PC-9 (cell line): Measurements from ENCODE around the gene TYK2. TPM values are rescaled to one million over a fixed set of nuclear protein-coding genes. Genes with fewer than 3 reads are reported as not detected.
A peak's percentile ranks its signal among the peaks of the same experiment; 100 is the strongest.
"Not testable (repeated sequence)": the region's sequence is repeated elsewhere in the genome, so short reads cannot be mapped to it uniquely, and the experiment has no call there.

Source experiments
- BruUV-seq: library from RNA; stranded (reverse); fragments of 400-500 nt; replicated peaks from 2 replicates; lab custom pipeline; 2021; lab: Mats Ljungman, UMichigan
- CTCF ChIA-PET: fragments of 300-600 bp; sonication (Branson Sonifier 250); formaldehyde crosslinking; loops from one replicate; lab custom pipeline; 2022; ENCODE audit warnings: antibody characterized with exemption; lab: Charles Lee
- POLR2A ChIA-PET: fragments of 300-600 bp; sonication (Branson Sonifier 250); formaldehyde crosslinking; loops from one replicate; lab custom pipeline; 2022; ENCODE audit warnings: antibody characterized with exemption; ENCODE audit not compliant: unreplicated experiment; lab: Charles Lee
- DNase-seq, 2 experiments: peaks; one replicate each; pipeline versions ENCODE4 v3.0.0 to v3.0.0-alpha.2; 2015 to 2022; ENCODE audit warnings: mixed read lengths in 1 of 2
- H2AFZ ChIP-seq: fragments of 200-600 bp; sonication (generic); 2 replicates; pipeline ENCODE4 v1.8.1; 2017; ENCODE audit warnings: antibody characterized with exemption
- H3F3A ChIP-seq: fragments of 200-600 bp; sonication (generic); 2 replicates; pipeline ENCODE4 v1.8.1; 2017; ENCODE audit warnings: antibody characterized with exemption, mild to moderate bottlenecking, low read depth; ENCODE audit not compliant: insufficient read depth
- H3K27ac ChIP-seq: fragments of 200-600 bp; sonication (generic); 2 replicates; pipeline ENCODE4 v1.6.1; 2016; ENCODE audit warnings: mixed run types
- H3K27me3 ChIP-seq: fragments of 200-600 bp; sonication (generic); 2 replicates; pipeline ENCODE4 v1.6.1; 2016; ENCODE audit warnings: low read depth, mixed run types; ENCODE audit not compliant: insufficient read depth
- H3K36me3 ChIP-seq: fragments of 200-600 bp; sonication (generic); 2 replicates; pipeline ENCODE4 v1.6.1; 2016; ENCODE audit warnings: low read depth, mixed run types
- H3K4me1 ChIP-seq: fragments of 200-600 bp; sonication (generic); replicated peaks from 2 replicates; pipeline ENCODE4 v1.6.1; 2016; ENCODE audit warnings: mixed run types; ENCODE audit not compliant: insufficient read depth
- H3K4me2 ChIP-seq: fragments of 200-600 bp; sonication (generic); 2 replicates; pipeline ENCODE4 v1.6.1; 2017; ENCODE audit warnings: mixed run types
- H3K4me3 ChIP-seq: fragments of 200-600 bp; sonication (generic); 2 replicates; pipeline ENCODE4 v1.6.1; 2016; ENCODE audit warnings: mixed run types
- H3K79me2 ChIP-seq: fragments of 200-600 bp; sonication (generic); 2 replicates; pipeline ENCODE4 v1.6.1; 2017; ENCODE audit warnings: low read depth, mixed run types
- H3K9me2 ChIP-seq: fragments of 200-600 bp; sonication (generic); 2 replicates; pipeline ENCODE4 v1.8.1; 2017; ENCODE audit warnings: mild to moderate bottlenecking; ENCODE audit not compliant: insufficient read depth
- H3K9me3 ChIP-seq: fragments of 200-600 bp; sonication (generic); 2 replicates; pipeline ENCODE4 v1.8.1; 2016; ENCODE audit warnings: low read depth; ENCODE audit not compliant: insufficient read depth
- H4K20me1 ChIP-seq: fragments of 200-600 bp; sonication (generic); 2 replicates; pipeline ENCODE4 v1.8.1; 2017; ENCODE audit not compliant: insufficient read depth
- CTCF ChIP-seq: fragments of 200-600 bp; sonication (generic); conservative IDR thresholded peaks from 2 replicates; pipeline ENCODE4 v1.6.1; 2017; ENCODE audit warnings: mixed run types, antibody characterized with exemption, mild to moderate bottlenecking, moderate library complexity
- EZH2 ChIP-seq: fragments of 200-600 bp; sonication (generic); IDR thresholded peaks from 2 replicates; pipeline ENCODE4 v1.8.0; 2017; ENCODE audit warnings: antibody characterized with exemption, low read depth
- intact Hi-C: fragments of 100-400 bp; cut with micrococcal nuclease; formaldehyde crosslinking; loops from one replicate; pipeline ENCODE4 v1.10.0; 2022; ENCODE audit not compliant: unreplicated experiment
- total RNA-seq: library from RNA; stranded (reverse); gene quantifications from 2 replicates; pipeline ENCODE4 v1.2.3, GENCODE V29; 2021

The TYK2 gene
- total RNA-seq, 1 experiment from 2014 or later, result 102 TPM

- POLR2A ChIA-PET, result no interaction called here
- Histone ChIP-seq H3K4me2 (no peak overlapping the region), H3K4me1 (no peaks in the 10 kb centered on the region), H3K4me3 (no peak overlapping the region), H3K79me2 (no peaks in the 10 kb centered on the region), H3F3A (0 out of 2 replicates have a peak, but pooled peaks cover 4% of the 10 kb centered on the region), H3K27ac (no peak overlapping the region), H3K27me3 (no peaks in the 10 kb centered on the region), H3K9me3 (no peaks in the 10 kb centered on the region), H2AFZ (no peak overlapping the region), H4K20me1 (no peaks in the 10 kb centered on the region), H3K9me2 (no peaks in the 10 kb centered on the region), H3K36me3 (no peaks in the 10 kb centered on the region)
- CTCF ChIA-PET, result no interaction called here
- BruUV-seq, result no TSS peak
- TF ChIP-seq CTCF, result no peak
- no peak for TF ChIP-seq EZH2
- intact Hi-C loops, result no loop called here
- DNase-seq, result no peak
These were observed 41.4 kb downstream of the TYK2 start for GRCh38 chr19:10338940-10339339.

- H3K4me3 ChIP-seq, H2AFZ ChIP-seq, H3K4me2 ChIP-seq, BruUV-seq, H3K9me2 ChIP-seq, H3F3A ChIP-seq, POLR2A ChIA-PET, H3K36me3 ChIP-seq, H3K4me1 ChIP-seq, intact Hi-C loops, H3K27ac ChIP-seq, H3K27me3 ChIP-seq, DNase-seq, H4K20me1 ChIP-seq, H3K9me3 ChIP-seq: not testable (repeated sequence)
- CTCF ChIA-PET, result interaction anchor here (0.6 kb wide), 1 partner anchor 59 kb away, joined by 5 read pairs; no protein-coding TSS in a partner anchor
- H3K79me2 ChIP-seq, result peaks cover 14% of the 10 kb centered on the region
These were observed 43.6 kb downstream of the TYK2 start for GRCh38 chr19:10336725-10337124.

DNA sequence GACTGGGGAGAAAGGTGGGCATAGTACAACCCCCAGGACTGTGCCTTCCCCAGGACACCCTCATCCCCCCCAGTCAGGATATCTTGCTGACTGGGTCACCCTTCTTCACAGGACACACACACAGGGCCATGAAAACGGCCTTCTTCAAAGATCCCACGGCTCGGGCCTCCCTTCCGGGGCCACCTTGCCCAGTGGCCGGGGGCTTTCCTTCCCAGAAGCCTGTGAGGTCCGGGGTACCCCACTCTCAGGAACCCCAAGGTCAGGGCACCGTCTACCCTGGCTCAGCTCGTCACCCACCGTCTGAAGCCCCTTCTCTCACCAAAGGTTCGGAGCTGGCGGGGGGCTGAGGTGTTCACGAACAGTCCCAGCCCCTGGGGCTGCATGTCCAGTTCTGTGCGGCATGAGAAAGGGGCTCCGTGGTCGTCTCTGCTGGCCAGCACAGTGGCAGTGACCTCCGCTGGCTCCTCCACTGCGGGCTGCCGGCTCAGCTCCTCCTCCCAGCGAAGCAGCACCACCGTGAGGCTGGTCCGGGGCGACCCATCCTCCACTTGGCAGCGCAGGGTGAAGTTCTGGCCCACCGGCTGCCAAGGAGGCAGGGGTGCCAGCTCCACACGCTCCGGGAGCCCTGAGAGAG, 44.9 kb downstream of the TYK2 start:
- peak overlapping the region; percentile 78; the same call in 1 of the 2 replicates for H3K4me3 ChIP-seq
- H3K4me2 ChIP-seq, result peak overlapping the region; percentile 99
- H3K4me1 ChIP-seq, result peaks cover 10% of the 10 kb centered on the region
- no TSS peak for BruUV-seq
- no peaks in the 10 kb centered on the region for H3K9me2 ChIP-seq
- TF ChIP-seq CTCF (no peak), EZH2 (no peak)
- H3K79me2 ChIP-seq, result peaks cover 24% of the 10 kb centered on the region
- intact Hi-C loops, result no loop called here
- no peak overlapping the region for H3K27ac ChIP-seq
- peaks cover 7% of the 10 kb centered on the region for H4K20me1 ChIP-seq
- H3K9me3 ChIP-seq, result no peaks in the 10 kb centered on the region
- DNase-seq, result no peak
- peak overlapping the region; percentile 95; the same call in 1 of the 2 replicates for H2AFZ ChIP-seq
- 0 out of 2 replicates have a peak, but pooled peaks cover 3% of the 10 kb centered on the region for H3K36me3 ChIP-seq
- POLR2A ChIA-PET, result interaction anchor here (1.1 to 1.2 kb wide), 2 partner anchors 64 to 66 kb away, joined by 6 to 7 read pairs; partner anchors contain the start of gene ICAM1
- peaks cover 6% of the 10 kb centered on the region; the same call in 1 of the 2 replicates for H3F3A ChIP-seq
- CTCF ChIA-PET, result interaction anchor here (0.6 kb wide), 1 partner anchor 53 kb away, joined by 6 read pairs; no protein-coding TSS in a partner anchor
- no peaks in the 10 kb centered on the region for H3K27me3 ChIP-seq
